Measurements from ENCODE around the gene BANF2. TPM values are rescaled to one million over a fixed set of nuclear protein-coding genes. Genes with fewer than 3 reads are reported as not detected.

Gene BANF2
- total RNA-seq (2021; ENCODE audit: unreplicated experiment) (not detected), Bru-seq, nascent RNA (not detected), BruChase-seq, experiment 1, labeled RNA remaining after a 6-hour chase (not detected), BruChase-seq, experiment 2, labeled RNA remaining after a 2-hour chase (not detected)
- polyA plus RNA-seq (2012) = not detected in 2 replicates
- long read RNA-seq = 0 reads

GRCh38 chr20:17699931-17700351, at the start of gene BANF2:
Gene BANF2, plus strand, starts transcription at chr20:17699966. Its CDS starts 25,060 bp downstream, at chr20:17725026.
- intact Hi-C loops (cut with micrococcal nuclease) = no loop called here
- TF ChIP-seq FOSL1 (IDR thresholded peaks at IDR 0.05; ENCODE audit: low read depth) (no peak), SRF (IDR thresholded peaks at IDR 0.05; ENCODE audit: low read depth) (no peak), POLR2AphosphoS5 (IDR thresholded peaks at IDR 0.05; ENCODE audit: low read depth, low read length) (no peak), SIN3A (IDR thresholded peaks at IDR 0.05; ENCODE audit: low read depth) (no peak), EZH2 (IDR thresholded peaks at IDR 0.05) (no peak), CBX3 (IDR thresholded peaks at IDR 0.05; ENCODE audit: low read depth) (no peak), ZNF274 (IDR thresholded peaks at IDR 0.05; ENCODE audit: low read depth, low read length) (no peak), ATF3 (IDR thresholded peaks at IDR 0.05) (no peak), ELF1 (IDR thresholded peaks at IDR 0.05; ENCODE audit: borderline replicate concordance, low read depth) (no peak), MAX (IDR thresholded peaks at IDR 0.05) (no peak), SP1 (IDR thresholded peaks at IDR 0.05; ENCODE audit: low read depth) (no peak), ZBTB33 (IDR thresholded peaks at IDR 0.05; ENCODE audit: extremely low read depth, insufficient replicate concordance, low read length) (no peak), REST (IDR thresholded peaks at IDR 0.05; ENCODE audit: low read depth) (no peak)
- Histone ChIP-seq H3K4me1 (ENCODE audit: control insufficient read depth in 1 of 2, insufficient read depth in 2 of 2, low read length in 2 of 2) (no peaks in the 10 kb centered on the region), H3K9me3 (ENCODE audit: control insufficient read depth in 1 of 2, insufficient read depth in 1 of 2, low read depth in 1 of 2, low read length in 2 of 2) (no peaks in the 10 kb centered on the region), H3K4me2 (ENCODE audit: low read length) (no peak within 1 kb of the TSS), H3K79me2 (ENCODE audit: insufficient read depth, low read length) (no peaks in the 10 kb centered on the region), H3K9ac (ENCODE audit: low read length) (no peak within 1 kb of the TSS), H3K4me3 (replicated peaks in 1 of 2; ENCODE audit: low read depth in 1 of 2, low read length in 2 of 2) (no peak within 1 kb of the TSS), H3K9me2 (ENCODE audit: insufficient read depth) (no peaks in the 10 kb centered on the region), H3K27ac (ENCODE audit: low read depth, low read length) (no peak within 1 kb of the TSS), H4K20me1 (ENCODE audit: insufficient read depth) (no peaks in the 10 kb centered on the region), H2AFZ (ENCODE audit: low read depth, low read length, poor library complexity, severe bottlenecking) (no peak within 1 kb of the TSS), H3K36me3 (ENCODE audit: control insufficient read depth in 1 of 2, insufficient read depth in 2 of 2, low read length in 2 of 2) (no peaks in the 10 kb centered on the region), H3K27me3 (ENCODE audit: insufficient read depth, low read length) (no peaks in the 10 kb centered on the region)
- ChIA-PET POLR2A (no interaction called here), CTCF (interaction anchor here (0.9 kb wide), 1 partner anchor 17 kb away, joined by 3 read pairs; the partner anchor contains the start of gene RRBP1), RAD21 (ENCODE audit: low non-redundant PET in 1 of 2, low total read pairs in 2 of 2, uncharacterized antibody in 2 of 2, unreplicated experiment in 2 of 2) (no interaction called here)
- no peak for DNase-seq (ENCODE audit: low read depth, low spot score)
- no peak for ATAC-seq
- no TSS peak for BruUV-seq (replicated peaks)

Measured in HCT116 (cell line).